Duodenal mucosa (tissue), 2 donors: ENCODE results near the gene PRICKLE1.

Experiments used
- H3K27ac ChIP-seq: one replicate; pipeline ENCODE4 v1.7.0; 2013; ENCODE audit warnings: low read depth, low read length
- H3K27me3 ChIP-seq, 2 donors: one replicate each; pipeline ENCODE4 v1.7.0; 2013; ENCODE audit warnings: low read length in 2 of 2, control low read depth in 1 of 2; ENCODE audit not compliant: insufficient read depth in 2 of 2, control insufficient read depth in 1 of 2
- H3K36me3 ChIP-seq, 2 donors: one replicate each; pipeline ENCODE4 v1.7.0; 2013; ENCODE audit warnings: low read length in 2 of 2, control low read depth in 1 of 2; ENCODE audit not compliant: insufficient read depth in 2 of 2, control insufficient read depth in 1 of 2
- H3K4me1 ChIP-seq, 2 donors: one replicate each; pipeline ENCODE4 v1.7.0; 2013; ENCODE audit warnings: low read length in 2 of 2, control low read depth in 1 of 2; ENCODE audit not compliant: insufficient read depth in 2 of 2, control insufficient read depth in 1 of 2
- H3K4me3 ChIP-seq, 2 donors: one replicate each; pipeline ENCODE4 v1.7.0; 2013; ENCODE audit warnings: low read length in 2 of 2, low read depth in 1 of 2
- H3K9ac ChIP-seq, 2 donors: one replicate each; pipeline ENCODE4 v1.7.0; 2013; ENCODE audit warnings: low read length in 2 of 2, low read depth in 1 of 2
- H3K9me3 ChIP-seq, 2 donors: one replicate each; pipeline ENCODE4 v1.7.0; 2013; ENCODE audit warnings: low read length in 2 of 2, control low read depth in 1 of 2; ENCODE audit not compliant: control insufficient read depth in 1 of 2

The PRICKLE1 gene

DNA sequence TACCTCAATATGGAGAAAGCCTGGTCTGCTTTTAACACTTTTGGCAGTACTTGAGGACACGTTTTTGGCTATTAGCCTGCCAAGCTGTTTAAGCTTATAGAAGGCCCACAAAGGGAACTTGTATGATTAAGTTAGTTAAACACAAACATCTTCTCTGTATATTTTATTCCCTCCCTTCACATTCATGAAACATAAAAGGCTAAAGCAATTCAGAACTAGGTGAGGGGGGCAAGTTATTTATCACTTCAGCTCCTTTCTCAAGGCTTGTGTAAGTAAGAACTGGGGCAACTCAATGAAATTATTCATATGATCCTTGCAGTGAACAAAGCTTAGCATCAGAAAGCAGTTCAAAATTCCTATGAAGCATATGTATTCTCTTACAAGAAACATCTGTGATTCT, 7.5 kb downstream of the PRICKLE1 start:
- H3K27ac ChIP-seq, result no peak overlapping the region
- H3K9me3 ChIP-seq, result no peaks in the 10 kb centered on the region
- H3K9ac ChIP-seq, result no peak overlapping the region
- no peak overlapping the region for H3K4me3 ChIP-seq
- H3K4me1 ChIP-seq, result no peaks in the 10 kb centered on the region
- peaks cover 3 to 14% of the 10 kb centered on the region in 2 donors for H3K27me3 ChIP-seq
- no peaks in the 10 kb centered on the region for H3K36me3 ChIP-seq

DNA sequence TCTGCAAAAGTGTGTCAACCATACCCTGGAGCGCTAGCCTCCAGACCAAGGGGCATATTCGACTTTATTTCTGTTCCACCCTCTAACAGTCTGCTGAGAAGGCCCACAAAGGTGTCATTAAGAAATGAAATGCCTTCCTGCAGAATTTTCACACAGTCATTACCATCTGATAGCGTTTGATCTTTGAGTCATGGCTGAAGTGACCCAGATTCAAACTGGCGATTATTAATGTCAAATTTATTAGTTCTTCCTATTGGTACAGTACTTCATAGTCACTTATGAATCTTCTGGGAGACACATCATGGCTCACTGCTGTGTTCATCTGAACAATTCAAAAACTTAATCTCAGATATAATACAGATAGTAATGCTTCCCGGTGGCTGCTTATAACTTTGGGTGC, 13.2 kb downstream of the PRICKLE1 start:
- no peak overlapping the region for H3K4me3 ChIP-seq
- H3K27ac ChIP-seq, result no peak overlapping the region
- H3K9me3 ChIP-seq, result no peaks in the 10 kb centered on the region
- H3K4me1 ChIP-seq, result no peaks in the 10 kb centered on the region
- H3K36me3 ChIP-seq, result no peaks in the 10 kb centered on the region
- no peak overlapping the region for H3K9ac ChIP-seq
- no peaks in the 10 kb centered on the region for H3K27me3 ChIP-seq

DNA sequence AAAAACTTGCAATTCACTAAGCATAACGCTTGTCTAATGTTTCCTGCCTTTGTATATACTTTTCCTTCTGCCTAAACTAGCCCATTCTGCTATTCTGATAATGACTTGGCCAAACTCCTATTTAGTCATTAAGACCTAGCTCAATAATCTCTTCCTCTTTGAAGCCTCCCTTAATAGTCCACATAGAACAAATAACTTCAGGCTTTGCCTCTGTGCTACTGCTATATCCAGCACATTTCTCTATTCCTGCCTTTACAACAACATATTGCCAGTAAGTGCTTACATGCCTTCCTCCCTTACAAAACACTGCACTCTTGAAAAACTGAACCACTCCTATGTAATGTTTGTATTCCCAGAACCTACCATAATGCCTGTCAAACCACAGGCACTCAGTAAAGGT, 13.8 kb downstream of the PRICKLE1 start:
- Histone ChIP-seq H3K27me3 (no peaks in the 10 kb centered on the region), H3K36me3 (no peaks in the 10 kb centered on the region), H3K9me3 (no peaks in the 10 kb centered on the region), H3K4me3 (no peak overlapping the region), H3K4me1 (no peaks in the 10 kb centered on the region), H3K9ac (no peak overlapping the region), H3K27ac (no peak overlapping the region)

DNA sequence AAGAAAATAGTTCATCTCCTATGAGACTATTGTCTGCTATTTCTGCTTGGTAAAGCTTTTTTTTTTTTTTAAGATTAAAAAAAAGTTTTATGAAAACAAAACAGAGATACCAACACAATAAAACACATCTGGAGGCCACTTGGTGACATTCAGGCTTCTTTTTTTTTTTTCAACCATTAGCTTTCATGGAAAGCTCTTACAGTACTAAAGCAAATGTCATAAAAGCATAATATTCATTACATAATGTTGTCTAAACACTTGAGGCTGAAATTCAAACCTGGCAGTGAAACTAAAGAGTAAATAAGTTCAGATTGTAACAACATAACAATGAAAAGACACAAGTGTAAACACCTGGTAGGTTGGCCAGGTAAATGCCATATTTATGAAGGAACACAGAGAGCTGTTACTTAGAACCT, 14.7 kb downstream of the PRICKLE1 start:
- H3K4me1 ChIP-seq, result no peaks in the 10 kb centered on the region
- H3K27me3 ChIP-seq, result no peaks in the 10 kb centered on the region
- H3K36me3 ChIP-seq, result no peaks in the 10 kb centered on the region
- H3K9ac ChIP-seq, result no peak overlapping the region
- no peak overlapping the region for H3K4me3 ChIP-seq
- H3K27ac ChIP-seq, result no peak overlapping the region
- H3K9me3 ChIP-seq, result no peaks in the 10 kb centered on the region

DNA sequence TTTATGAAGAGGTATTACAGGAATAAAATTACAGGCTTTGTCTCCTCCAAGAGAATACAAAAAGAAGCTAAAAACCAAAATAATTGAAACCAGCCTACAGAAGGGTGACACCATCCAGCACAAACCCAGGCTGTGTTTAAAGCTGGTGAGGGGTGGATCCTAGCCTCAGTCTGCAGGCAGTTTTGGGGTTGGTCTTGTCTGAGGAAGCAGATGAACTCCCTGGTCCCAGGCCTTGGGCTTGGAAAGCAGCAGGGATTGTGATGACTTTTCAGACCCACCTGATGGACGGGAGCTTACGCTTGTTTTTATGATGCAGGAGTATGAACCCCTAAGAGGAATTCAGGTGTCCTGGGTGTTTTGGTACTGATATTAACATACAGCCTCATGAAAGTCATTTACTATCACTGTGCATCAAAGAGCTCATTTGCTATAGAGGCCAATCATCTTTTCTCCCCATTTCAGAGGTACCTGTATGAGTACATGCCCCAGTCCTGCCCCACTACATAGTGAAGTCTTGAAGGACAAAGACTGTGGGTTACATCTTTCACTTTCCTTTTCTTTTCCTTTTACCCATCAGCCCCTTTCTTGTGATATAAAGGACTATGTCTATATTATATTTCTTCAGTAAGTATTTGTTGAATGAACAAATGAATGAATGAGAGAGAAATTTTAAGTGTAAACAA, 18.1 kb downstream of the PRICKLE1 start:
- H3K9ac ChIP-seq, result no peak overlapping the region
- no peaks in the 10 kb centered on the region for H3K4me1 ChIP-seq
- H3K4me3 ChIP-seq, result no peak overlapping the region
- no peaks in the 10 kb centered on the region for H3K9me3 ChIP-seq
- H3K27ac ChIP-seq, result no peak overlapping the region
- H3K36me3 ChIP-seq, result no peaks in the 10 kb centered on the region
- H3K27me3 ChIP-seq, result no peaks in the 10 kb centered on the region

DNA sequence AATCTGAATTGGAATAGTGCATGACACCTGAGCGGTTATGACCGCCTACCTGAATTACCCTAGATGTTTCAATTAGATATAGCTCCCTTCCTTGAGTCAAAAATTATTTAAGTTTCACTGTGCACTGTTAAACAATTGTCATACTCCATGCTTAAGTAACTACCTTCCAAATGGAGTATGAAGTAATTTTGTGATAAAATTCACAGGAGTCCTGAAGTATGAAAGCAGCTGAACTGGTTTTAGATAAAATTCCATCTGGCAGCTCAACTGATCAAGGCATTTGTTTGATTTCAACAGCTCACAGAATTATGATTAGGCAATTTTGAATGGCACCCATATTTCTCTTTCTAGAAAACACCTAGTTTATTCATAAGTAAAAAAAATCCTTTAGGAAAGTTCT, 19.5 kb downstream of the PRICKLE1 start:
- Histone ChIP-seq H3K27me3 (no peaks in the 10 kb centered on the region), H3K4me3 (no peak overlapping the region), H3K27ac (no peak overlapping the region), H3K36me3 (no peaks in the 10 kb centered on the region), H3K4me1 (no peaks in the 10 kb centered on the region), H3K9me3 (no peaks in the 10 kb centered on the region), H3K9ac (no peak overlapping the region)

DNA sequence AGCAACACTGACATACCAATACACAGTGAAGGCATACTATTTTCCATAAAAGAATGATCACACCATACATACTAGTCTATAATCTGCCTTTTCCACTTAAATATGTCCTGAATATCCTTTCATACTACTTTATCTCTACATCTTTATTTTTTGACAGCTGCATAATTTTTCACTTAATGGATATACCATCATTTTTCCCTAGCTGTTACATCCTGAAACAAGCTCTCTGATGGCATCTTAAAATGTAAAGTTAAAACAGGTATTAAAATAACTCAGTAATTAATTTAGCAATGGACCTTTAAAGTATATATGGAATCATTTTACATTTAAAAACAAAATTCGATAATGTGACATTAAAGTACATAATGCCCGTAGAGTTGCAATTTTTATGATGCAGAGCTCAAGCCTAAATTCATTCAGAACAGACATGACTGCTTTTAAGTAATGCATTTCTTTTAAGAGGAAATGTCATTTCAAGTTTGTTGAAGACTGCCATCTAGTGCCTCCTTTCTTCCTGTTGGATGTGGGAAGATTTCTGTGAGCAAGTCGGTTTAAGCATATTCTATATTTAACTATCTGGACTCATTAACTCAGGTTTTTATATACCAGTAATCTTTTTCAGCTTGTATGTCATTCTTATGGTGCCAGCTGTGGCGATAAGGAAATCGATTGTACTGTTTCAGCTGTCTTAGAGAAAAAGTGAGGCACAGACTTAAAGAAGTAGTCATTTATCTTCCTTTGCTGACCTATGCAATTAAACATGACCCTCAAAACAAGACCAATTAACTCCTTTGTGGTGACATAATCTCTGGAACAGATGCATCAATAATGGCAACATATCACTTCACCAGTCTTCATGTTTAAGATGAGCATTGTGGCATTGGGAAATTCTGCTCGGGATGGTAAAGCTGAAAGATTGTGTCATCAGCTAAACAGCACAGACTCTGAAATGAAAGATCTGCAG, 20.3 kb downstream of the PRICKLE1 start:
- no peaks in the 10 kb centered on the region for H3K27me3 ChIP-seq
- H3K9me3 ChIP-seq, result no peaks in the 10 kb centered on the region
- H3K27ac ChIP-seq, result no peak overlapping the region
- H3K36me3 ChIP-seq, result no peaks in the 10 kb centered on the region
- no peaks in the 10 kb centered on the region for H3K4me1 ChIP-seq
- H3K4me3 ChIP-seq, result no peak overlapping the region
- no peak overlapping the region for H3K9ac ChIP-seq

DNA sequence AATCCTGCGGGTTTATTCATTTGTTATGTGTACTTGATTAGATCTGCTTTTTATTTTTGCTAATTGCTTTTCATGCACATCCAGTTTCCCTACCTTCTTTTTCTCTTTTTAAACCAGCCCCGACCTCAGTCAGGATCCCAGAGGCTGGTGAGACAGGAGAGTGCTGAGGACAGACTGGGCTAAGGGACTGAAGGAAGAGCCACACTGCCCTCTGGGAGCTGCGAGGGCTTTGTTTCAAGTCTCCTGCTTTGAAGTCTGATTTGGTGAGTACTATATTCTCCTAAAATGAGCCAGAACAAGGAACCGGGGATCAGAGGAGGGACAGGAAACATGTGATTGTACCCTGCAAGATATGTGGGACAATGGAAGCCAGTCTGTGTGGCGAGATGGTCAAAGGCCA, 23.9 kb downstream of the PRICKLE1 start:
- H3K27me3 ChIP-seq, result no peaks in the 10 kb centered on the region
- H3K9me3 ChIP-seq, result no peaks in the 10 kb centered on the region
- H3K27ac ChIP-seq, result no peak overlapping the region
- no peaks in the 10 kb centered on the region for H3K4me1 ChIP-seq
- H3K4me3 ChIP-seq, result no peak overlapping the region
- no peaks in the 10 kb centered on the region for H3K36me3 ChIP-seq
- H3K9ac ChIP-seq, result no peak overlapping the region

DNA sequence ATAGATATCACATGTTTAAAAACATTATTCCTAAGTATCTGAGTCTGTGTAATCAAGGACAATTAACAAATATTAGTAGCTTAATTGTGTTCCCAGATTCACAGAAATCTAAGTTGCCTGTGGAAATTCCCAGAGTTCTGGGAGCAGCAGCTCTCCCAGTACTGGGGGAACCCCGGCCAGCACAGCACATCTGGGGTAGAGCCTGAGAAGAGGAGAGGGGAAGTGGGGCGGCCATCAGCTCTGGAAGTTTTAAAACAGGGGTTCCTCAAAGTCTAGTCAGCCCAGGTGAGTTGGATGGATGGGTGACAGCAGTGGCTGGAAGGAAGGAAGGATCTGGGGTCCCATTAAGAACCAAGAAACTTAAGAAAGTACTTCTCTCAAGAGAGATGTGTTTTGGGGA, 24.6 kb downstream of the PRICKLE1 start:
- no peaks in the 10 kb centered on the region for H3K9me3 ChIP-seq
- H3K9ac ChIP-seq, result no peak overlapping the region
- no peaks in the 10 kb centered on the region for H3K4me1 ChIP-seq
- no peak overlapping the region for H3K4me3 ChIP-seq
- H3K27ac ChIP-seq, result no peak overlapping the region
- H3K27me3 ChIP-seq, result no peaks in the 10 kb centered on the region
- no peaks in the 10 kb centered on the region for H3K36me3 ChIP-seq

DNA sequence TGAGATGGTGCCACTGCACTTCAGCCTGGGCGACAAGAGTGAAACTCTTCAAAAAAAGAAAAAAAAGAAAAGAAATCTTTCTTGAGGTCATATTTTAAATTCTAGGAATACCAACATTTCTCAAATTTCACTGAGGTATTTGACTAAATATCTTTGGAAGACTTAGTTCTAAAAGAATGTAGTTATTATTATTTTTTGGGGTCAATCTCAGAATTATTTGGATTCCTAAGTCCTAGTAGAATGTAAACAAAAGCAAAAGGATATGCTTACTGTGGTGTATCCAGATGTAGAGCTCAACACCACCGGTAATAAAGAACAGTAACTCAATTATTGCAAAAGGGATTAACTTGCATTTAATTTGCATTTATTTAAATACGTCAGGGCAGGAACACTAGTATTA, 25.0 kb downstream of the PRICKLE1 start:
- Histone ChIP-seq H3K4me3 (no peak overlapping the region), H3K36me3 (no peaks in the 10 kb centered on the region), H3K4me1 (no peaks in the 10 kb centered on the region), H3K9ac (no peak overlapping the region), H3K27ac (no peak overlapping the region), H3K9me3 (no peaks in the 10 kb centered on the region), H3K27me3 (no peaks in the 10 kb centered on the region)
